CMK (cell line): ENCODE data around the gene HMCES.
"Not testable (repeated sequence)": the region's sequence is repeated elsewhere in the genome, so short reads cannot be mapped to it uniquely, and the experiment has no call there.

Experiments
- DNase-seq: peaks from one replicate; pipeline ENCODE4 v3.0.0-alpha.2; 2010; ENCODE audit warnings: low read depth

HMCES gene

DNA sequence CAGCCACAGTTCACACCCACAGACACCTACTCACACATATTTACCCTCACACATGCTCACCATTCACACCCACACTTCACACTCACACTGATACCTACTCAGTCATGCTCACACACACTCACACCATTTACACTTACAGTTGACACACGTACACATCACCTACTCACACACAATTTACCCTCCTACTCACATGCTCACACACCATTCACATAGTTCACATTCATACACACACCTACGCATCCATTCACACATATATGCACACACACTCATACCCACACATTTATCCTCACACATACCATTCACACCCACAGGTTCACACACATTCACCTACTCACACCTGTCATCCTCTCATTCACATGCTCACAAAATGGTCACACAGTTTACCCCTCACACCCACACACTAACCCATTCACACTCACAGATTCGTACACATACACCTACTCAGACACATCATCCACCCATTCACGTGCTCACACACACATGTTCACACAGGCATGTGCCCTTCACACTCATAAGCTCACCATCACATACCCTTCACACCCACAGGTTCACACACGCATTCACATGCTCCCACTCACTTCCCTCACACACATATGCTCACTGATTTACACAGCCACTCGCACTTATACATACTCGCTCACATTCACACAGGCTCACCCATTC, 42.3 kb downstream of the HMCES start:
- no peak for DNase-seq

DNA sequence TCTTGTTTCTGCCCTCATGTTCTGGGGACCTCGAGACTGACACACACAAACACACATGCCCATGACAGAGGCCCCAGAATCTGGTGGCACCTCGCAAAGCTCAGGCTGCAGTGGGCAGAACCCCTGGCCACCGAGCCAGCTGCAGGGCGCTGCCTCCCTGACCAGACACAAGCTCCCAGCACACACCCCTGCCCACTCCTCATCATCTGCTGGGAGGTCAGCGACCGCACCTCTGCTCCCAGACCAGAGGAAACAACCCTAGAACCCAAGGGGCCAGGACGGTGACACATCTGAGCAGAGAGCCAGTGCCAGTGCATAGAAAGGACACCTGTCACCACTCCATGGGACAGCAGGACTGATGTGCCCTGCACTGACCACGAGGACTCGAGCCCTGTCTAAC, 43.2 kb downstream of the HMCES start:
- no peak for DNase-seq

DNA sequence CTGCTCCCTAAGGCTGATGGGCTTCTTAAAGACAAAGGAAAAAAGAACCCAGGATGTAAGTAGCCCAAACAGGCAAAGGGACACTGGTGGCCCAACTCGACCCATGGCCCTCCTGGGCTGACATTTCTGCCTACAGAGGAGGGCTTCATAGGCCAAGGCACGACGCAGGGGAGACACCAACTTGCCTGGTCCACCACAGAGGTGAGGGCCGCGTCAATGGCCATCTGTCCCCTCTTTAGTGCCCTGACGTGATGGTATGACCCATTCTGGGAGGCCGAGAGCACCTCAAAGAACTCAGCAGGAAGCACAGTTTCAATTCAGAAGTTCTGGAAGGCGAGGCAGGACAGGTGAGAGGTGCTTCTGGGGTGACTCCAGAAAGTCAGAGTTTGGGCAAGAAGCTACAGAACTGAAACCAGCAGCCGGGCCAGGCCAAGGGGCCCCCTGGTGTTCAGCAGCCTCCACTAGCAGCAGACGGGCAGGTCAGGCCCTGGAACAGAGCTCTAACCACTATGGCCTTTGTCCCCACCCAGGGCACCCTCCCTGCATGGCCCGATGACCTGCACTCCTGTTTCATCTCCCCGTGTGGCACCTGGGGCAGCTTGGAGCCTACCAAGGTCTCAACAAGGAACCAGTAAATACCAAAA, 45.1 kb downstream of the HMCES start:
- DNase-seq, result no peak

DNA sequence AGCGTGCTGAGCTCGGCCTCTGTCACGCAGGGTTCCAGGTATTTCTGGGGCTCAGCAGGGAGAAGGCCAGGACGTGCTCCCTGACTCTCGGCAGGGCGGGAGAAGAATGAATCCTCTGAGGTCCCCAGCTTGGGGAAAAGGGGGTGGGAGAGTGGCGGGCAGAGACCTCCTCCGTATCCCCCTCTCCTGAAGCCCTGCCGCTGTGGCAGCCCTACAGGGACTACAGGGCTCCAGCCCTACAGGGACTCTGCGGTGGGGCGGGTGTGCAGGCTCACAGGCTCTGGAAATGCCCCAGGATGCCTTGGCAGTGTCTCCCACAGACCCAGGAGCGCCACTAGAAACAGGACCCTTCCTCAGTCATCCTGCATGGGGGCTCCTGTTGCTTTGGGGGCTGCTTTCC, 46.2 kb downstream of the HMCES start:
- DNase-seq, result no peak

DNA sequence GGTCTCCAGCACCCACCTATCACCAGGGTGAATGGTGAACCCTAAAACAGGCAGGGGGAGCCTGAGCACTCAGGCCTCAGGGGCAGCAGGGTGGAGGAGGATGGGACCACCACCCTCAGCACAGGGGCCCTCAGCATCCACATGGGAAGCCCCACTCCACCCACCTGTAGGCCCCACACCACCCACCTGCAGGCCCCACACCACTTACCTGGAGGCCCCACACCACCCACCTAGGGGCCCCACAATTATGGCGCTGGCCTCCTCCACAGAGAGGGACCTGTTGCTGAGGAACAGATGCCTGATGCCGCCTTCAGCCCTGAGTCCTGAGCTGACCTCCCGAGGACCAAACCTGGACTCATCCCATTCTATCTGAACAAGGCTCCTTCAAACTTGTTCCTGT, 46.7 kb downstream of the HMCES start:
- no peak for DNase-seq

DNA sequence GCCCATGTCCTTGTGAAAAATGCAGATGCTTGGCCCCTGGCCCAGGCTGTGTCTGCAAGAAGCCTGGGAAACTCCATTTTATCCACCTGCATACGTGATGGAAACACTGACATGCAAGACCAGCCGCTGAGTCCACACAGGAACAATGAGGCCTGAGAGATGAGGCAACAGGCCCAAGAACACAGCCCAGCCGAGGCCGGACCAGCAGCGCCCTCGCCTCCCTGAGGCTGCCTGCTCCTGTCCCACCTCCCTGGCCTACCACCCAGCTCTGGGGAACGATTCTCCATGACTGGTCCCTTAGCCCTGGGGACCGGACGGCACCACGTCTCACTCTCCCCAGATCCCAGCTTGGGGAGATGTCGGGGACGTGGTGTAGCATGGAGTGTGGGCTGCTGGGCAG, 47.5 kb downstream of the HMCES start:
- DNase-seq, result no peak

DNA sequence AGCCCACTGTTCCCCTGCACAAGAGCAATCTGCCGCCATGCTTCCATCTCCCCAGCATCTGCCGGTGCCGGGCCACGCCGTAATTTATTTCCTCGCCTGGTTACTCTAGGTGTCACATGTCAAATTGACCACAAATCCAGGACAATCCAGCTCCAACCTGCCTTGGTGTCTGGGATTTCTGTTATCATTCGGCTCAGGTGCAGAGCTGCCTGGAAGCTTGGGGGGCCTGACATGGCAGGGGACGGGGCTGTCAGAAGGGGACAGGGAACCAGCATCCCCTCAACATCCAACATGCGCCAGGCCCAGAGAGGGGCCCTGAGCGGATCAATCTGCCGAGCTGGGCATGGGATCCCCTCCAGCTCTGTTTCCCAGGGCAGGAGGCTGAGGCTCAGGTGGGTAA, 47.9 kb downstream of the HMCES start:
- no peak for DNase-seq

DNA sequence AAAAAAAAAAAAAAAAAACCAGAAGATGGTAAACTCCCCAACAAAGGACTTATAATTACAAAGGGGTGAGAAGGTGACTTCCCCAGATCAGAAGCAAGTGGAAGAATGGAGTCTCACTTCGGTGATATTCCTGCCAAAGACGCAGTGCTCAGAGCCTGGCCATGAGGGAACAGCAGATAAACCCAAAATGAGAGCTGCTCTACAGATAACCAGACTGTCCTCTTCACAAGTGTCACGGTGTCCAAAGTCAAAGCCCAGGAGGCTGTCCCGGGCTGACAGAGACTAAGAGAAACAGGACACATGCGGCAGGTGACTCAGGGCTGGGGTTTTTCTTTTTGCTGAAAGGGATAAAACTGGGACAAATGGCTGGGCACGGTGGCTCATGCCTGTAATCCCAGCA, 48.8 kb downstream of the HMCES start:
- no peak for DNase-seq

DNA sequence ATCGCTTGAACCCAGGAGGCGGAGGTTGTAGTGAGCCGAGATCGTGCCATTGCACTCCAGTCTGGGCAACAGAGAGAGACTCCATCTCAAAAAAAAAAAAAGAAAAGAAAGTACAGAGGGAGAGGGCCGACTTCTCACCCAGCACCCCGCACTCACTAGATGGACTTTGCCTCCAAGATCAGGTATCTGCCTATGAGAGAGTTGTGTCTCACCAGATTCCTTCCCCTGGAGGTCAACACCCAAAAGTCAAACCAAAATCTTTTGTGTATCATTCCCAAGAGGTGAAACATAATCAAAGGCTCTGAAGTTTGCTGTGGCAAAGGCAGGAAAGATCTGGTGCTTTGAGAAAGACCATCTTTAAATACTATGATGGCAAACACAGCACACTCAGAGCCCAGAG, 51.2 kb downstream of the HMCES start:
- no peak for DNase-seq

DNA sequence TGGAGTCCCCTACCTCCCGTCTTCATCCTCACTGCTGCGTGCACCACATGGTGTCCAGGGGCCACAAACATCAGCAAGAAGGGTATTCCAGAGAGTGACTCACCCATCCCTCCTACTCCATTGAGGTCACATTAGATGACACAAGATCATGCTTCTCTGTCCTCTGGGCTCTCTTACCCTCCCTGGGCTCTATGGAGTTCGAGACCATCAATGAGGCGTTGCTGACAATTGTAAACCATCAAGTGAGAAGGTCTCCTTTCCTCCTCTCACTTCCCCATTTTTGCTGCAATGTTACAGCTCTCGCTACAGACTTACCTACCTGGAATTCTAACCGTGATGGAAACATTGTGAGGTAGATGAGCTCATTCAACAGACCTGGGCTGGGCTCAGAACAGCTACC, 51.7 kb downstream of the HMCES start:
- DNase-seq, result no peak

DNA sequence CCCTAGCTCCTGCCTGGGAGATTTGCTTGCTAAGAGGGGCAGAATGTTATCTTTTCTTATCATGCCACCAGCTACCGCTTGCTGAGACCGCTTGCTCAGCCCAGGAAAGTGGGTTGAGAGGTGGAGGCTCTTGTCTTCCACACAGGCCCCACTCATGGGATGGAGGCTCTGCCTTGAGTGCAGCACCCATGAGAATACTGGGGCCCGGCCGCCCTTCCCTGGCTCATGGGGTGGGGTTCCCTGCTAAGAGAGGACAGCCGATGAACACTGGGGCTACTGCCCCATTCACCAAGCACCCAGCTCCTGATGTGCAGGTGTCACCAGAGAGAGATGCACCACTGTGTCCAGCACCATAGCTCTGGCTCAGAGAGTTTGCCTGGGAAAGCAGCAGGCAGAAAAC, 55.2 kb downstream of the HMCES start:
- no peak for DNase-seq

DNA sequence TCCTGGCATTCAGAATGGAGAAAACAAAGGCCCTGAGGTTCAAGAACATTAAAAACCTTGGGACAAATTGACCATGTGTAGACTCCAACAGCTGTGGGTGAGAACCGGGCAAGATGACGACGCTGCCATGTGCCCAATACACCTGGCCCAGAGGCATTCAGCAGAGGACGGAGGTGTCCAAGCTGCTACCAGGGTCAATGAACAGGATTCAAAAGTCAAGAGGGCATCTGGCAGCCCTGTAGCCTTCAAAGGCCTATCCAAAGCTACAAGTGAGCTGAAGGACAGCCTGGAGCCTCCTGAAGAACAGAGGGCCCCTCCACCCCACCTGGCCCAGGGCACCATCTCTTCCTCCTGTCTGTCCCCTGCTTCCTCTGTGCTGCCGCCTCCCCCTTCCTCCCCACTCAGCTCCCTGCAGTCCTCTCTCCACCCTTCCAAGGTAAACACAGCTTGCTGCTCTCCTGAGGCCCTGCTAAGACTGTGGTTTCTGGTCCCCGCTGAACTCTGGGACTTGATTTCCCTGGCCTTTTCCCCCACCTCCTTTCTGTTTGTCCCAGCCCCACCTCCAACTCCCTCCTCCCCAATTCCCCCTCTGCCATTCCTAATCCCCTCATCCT, 57.5 kb downstream of the HMCES start:
- DNase-seq, result no peak

DNA sequence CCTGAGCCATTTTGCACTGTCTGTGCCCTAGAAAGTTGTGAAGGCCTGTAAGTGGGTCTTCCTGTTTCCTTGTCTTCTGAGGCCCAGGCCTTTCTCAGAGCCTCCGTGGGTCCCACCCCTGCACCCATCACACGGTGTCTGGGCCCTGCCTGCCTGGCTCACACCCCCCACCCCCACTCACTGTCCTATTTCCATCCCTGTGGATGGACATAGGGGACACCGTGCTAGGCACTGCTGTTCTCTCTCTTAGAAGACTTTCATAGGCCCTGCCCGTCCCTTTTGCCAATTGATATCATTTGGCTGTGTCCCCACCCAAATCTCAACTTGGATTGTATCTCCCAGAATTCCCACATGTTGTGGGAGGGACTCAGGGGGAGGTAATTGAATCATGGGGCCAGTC, 59.0 kb downstream of the HMCES start:
- DNase-seq, result not testable (repeated sequence)

DNA sequence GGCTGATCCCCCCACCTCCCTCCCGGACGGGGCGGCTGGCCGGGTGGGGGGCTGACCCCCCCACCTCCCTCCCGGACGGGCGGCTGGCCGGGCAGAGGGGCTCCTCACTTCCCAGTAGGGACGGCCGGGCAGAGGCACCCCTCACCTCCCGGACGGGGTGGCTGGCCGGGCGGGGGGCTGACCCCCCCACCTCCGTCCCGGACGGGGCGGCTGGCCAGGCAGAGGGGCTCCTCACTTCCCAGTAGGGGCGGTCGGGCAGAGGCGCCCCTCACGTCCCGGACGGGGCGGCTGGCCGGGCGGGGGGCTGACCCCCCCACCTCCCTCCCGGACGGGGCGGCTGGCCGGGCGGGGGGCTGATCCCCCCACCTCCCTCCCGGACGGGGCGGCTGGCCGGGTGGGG, 60.5 kb downstream of the HMCES start:
- DNase-seq, result not testable (repeated sequence)

DNA sequence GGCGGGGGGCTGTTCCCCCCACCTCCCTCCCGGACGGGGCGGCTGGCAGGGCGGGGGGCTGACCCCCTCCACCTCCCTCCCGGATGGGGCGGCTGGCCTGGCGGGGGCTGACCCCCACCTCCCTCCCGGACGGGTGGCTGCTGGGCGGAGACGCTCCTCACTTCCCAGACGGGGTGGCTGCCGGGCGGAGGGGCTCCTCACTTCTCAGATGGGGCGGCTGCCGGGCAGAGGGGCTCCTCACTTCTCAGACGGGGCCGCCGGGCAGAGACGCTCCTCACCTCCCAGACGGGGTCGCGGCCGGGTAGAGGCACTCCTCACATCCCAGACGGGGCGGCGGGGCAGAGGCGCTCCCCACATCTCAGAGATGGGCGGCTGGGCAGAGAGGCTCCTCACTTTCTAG, 61.2 kb downstream of the HMCES start:
- not testable (repeated sequence) for DNase-seq

DNA sequence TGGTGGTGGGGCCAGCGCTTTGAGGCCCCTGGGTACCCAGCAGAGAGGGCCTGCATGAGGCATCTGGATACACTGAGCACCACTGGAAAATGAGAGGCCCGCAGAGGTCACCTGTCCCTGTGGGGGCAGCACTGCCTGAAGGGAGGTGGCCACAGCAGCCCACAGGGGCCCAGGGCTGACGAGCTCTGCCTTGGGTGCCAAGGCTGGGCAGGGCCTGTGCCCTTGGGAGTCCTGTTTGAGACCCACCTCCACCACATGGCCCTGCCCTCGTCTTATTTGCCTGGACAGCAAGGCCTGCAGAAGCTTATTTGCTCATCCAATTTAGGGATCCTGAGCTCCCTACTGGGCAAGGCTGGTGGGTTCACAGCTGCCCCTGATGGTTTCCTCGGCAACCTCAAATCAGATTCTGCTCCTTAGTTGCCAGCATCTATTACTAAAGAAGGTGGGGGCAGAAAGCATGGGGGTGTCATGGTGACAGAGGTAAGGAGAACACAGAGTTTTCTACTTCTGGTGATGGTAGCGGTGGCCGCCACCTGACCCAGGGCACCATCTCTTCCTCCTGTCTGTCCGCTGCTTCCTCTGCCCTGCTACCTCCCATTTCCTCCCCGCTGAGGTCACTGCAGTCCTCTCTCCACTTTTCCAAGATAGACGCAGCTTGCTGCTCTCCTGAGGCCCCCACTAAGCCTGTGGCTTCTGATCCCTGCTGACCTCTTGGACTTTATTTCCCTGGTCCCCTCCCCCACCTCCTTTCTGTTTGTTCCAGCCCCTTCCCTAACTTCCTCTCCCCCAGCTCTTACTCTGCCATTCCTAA, 62.9 kb downstream of the HMCES start:
- no peak for DNase-seq

DNA sequence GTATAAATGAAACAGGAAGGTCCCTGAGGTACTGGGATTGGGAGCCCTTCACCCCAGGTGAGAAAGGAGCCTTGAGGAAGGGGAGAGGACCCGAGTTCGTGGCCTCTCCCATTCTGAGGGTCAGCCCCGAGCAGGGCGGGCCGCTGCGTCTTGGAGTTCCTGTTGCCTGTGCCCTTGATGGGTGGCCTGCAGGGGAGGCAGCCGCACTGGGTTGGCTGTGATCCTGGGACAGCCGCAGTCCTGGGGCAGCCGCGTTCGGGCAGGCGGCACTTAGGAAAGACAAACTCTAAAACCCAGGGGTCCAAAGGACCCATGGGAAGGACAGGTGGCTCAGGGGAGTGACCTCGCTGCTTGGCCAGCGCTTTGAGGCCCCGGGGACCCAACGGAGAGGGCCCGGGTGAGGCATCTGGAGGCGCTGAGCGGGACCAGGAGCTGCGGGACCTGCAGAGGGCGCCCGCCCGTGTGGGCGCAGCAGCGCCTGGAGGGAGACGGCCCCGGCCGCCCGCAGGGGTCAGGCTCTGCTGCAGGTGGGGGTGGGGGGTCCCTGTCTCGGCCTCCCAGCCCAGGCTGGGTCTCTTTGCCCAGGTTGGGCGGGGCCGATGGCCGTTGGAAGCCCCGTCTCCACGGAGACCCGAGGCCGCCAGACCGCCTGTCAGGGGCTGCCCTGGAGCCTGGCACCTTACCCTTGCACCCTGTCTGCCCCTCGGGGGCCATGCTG, 65.1 kb downstream of the HMCES start:
- DNase-seq, result no peak

DNA sequence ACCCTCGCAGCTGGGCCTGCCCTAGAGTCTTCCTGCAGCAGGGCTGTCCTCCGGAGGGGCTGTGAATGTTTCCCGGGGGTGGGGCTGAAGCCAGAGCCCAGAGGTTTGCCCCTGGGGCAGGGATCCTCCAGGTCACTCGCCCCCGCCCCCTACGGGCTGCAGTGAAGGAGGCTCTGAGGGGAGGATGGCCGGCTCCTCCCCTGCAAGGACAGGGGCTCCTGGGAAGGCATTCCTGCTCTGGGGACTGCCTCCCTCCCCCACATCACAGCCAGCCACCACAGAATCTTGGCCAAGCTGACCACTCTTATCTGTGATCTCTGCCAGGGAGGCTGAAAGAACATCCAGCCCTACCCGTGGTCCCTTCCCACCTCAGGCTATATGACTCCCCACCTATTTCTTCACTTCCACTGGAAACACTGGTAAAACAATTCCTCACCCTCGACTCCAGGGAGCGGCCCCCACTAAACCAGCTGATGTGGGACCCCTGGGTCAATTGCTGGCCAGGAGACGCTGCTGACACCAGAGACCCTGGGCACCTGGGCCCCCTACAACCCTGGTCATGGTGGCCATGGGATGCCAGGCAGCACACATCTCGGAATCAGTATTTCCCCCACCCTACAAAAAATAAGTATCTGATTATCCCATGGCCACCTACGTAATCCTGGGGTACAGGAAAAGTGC, 66.0 kb downstream of the HMCES start:
- DNase-seq, result no peak

DNA sequence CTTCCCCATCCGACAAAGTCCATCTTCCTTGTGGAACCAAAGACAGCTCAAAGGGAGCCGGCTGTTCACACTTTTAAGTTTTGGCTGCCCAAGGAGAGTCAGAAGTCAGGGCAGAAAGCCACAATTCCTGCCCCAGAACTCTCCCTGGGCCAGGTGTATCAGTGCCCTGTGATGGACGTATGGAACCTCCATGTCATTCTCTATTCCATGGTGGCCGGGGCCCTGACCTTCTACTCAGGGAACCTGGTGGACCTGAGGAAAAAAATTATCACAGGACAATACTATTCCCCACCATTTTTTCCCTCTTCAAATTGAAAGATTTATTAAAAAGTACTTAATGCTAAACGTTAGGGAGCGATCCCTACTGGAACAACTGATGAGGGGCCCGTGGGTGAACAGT, 66.6 kb downstream of the HMCES start:
- no peak for DNase-seq

DNA sequence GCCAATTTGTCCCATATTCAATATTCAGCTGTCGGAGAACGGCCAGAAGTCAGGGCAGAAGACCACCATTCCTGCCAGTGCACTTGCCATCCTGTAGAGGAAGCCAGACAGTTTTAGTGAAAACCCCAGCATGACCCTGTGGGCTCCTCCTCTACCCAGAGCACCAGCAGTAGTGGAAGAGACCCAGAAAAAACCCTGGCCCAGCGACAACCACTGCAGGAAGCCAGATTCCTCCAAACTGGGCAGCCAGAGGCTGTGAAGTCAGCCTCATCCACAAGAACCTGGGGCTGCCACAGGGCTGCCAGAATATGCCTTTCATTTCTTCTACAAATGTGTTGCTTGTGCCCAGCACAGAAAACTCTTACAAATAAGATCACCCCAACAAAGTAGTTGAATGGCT, 67.3 kb downstream of the HMCES start:
- DNase-seq, result no peak

DNA sequence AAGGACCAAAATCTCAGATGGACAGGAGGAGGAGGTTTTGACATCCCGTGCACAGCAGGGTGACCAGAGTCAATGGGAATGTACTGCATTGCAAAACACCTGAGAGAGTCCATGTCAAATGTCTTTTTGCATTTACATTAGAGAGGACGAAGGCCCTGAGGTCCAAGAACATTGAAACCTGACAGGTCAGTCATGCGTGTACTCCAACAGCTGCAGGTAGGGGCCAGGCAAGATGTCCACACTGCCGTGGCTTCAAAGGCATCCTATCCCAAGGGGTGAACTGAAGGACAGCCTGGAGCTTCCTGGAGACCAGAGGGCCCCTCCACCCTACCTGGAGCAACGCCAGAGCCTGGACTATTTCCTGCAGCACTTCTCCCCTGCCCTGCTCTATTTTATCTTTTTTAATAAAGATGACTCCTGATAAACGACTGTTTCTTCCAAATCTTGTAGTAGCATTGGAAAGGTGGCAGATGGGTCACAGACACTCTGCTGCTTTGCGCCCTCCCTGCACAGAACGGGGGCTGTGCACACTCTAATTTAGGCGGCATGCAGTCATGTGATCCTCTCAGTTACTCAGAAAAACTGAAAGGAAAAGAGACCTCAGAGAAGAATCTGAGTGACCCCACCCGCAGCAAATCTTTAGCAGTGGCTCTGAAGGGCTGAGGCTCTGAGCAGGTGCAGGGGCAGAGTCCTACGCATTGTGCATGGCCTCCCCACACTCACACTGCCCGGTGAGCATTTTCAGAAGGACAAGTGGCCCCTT, 68.2 kb downstream of the HMCES start:
- DNase-seq, result no peak
